Measurements from ENCODE around the gene ADAMTS18. TPM values are rescaled to one million over a fixed set of nuclear protein-coding genes. Genes with fewer than 3 reads are reported as not detected.

Gene ADAMTS18
- total RNA-seq, 4 donors from 2014 or later, result not detected

- H3K4me1 ChIP-seq, result peaks cover 0 to 4% (median 0%) of the 10 kb centered on the region in 3 donors
- no peaks in the 10 kb centered on the region for H3K36me3 ChIP-seq
- H3K27ac ChIP-seq, result no peak overlapping the region
- intact Hi-C loops (cut with DNase I), result no loop called here
- no peaks in the 10 kb centered on the region for H3K9me3 ChIP-seq
- no peak for DNase-seq
- TF ChIP-seq POLR2A (IDR thresholded peaks at IDR 0.05) (no peak), CTCF (IDR thresholded peaks at IDR 0.05) (no peak)
- WGBS, 2 donors, result 64 to 71% methylated on average over 7 to 9 of the region's 9 CpGs
- no peak overlapping the region for H3K4me3 ChIP-seq
- H3K27me3 ChIP-seq, result peaks cover 0 to 34% (median 0%) of the 10 kb centered on the region in 4 donors
Observed at GRCh38 chr16:77233799-77234519, 200.9 kb downstream of the ADAMTS18 start.

Other genes with a start within 250 kb of the ADAMTS18 start
- 10 to 100 TPM; 11.8 to 25.9 (median 19.0) TPM for gene MON1B, start 243.8 kb downstream of the ADAMTS18 start, total RNA-seq
- 1 to 10 TPM in 1 of 4 donors, under 1 TPM in 1, not detected in 2; 0.76 to 1.1 TPM for gene SYCE1L, start 235.6 kb downstream of the ADAMTS18 start, total RNA-seq

Data from esophagus squamous epithelium (tissue), 5 donors.